Keratinocyte (primary cell): Measurements from ENCODE around the gene AMBRA1.

Experiments
- EZH2 ChIP-seq: IDR thresholded peaks from one replicate; pipeline ENCODE4 v1.6.1; 2012; ENCODE audit warnings: inconsistent platforms, mild to moderate bottlenecking, low read length, moderate library complexity
- TF ChIP-seq, protein P1 (sequence below), 3 experiments: IDR thresholded peaks in 1 of 3; conservative IDR thresholded peaks in 1 of 3; optimal IDR thresholded peaks in 1 of 3; 2 replicates in 2 of 3; 3 replicates in 1 of 3; pipeline versions ENCODE3 to v1.5.1; 2011; ENCODE audit warnings: low read length in 3 of 3, mild to moderate bottlenecking in 3 of 3, moderate library complexity in 2 of 3, control low read depth in 1 of 3, inconsistent platforms in 1 of 3; ENCODE audit not compliant: insufficient read depth in 2 of 3; ENCODE audit errors: extremely low read depth in 1 of 3

GRCh38 chr11:46376258-46377050 lies 217.4 kb downstream of the AMBRA1 start:
- TF ChIP-seq, protein P1, sequence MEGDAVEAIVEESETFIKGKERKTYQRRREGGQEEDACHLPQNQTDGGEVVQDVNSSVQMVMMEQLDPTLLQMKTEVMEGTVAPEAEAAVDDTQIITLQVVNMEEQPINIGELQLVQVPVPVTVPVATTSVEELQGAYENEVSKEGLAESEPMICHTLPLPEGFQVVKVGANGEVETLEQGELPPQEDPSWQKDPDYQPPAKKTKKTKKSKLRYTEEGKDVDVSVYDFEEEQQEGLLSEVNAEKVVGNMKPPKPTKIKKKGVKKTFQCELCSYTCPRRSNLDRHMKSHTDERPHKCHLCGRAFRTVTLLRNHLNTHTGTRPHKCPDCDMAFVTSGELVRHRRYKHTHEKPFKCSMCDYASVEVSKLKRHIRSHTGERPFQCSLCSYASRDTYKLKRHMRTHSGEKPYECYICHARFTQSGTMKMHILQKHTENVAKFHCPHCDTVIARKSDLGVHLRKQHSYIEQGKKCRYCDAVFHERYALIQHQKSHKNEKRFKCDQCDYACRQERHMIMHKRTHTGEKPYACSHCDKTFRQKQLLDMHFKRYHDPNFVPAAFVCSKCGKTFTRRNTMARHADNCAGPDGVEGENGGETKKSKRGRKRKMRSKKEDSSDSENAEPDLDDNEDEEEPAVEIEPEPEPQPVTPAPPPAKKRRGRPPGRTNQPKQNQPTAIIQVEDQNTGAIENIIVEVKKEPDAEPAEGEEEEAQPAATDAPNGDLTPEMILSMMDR (optimal IDR thresholded peaks at IDR 0.05 in 1 of 3, IDR thresholded peaks at IDR 0.05 in 1 of 3, conservative IDR thresholded peaks at IDR 0.05 in 1 of 3; ENCODE audit: extremely low read depth in 1 of 3, insufficient read depth in 2 of 3, low read length in 3 of 3): no peak
- no peak for TF ChIP-seq EZH2
